ENCODE data around the gene WDFY2.
A peak's percentile ranks its signal among the peaks of the same experiment; 100 is the strongest.

Gene WDFY2

DNA sequence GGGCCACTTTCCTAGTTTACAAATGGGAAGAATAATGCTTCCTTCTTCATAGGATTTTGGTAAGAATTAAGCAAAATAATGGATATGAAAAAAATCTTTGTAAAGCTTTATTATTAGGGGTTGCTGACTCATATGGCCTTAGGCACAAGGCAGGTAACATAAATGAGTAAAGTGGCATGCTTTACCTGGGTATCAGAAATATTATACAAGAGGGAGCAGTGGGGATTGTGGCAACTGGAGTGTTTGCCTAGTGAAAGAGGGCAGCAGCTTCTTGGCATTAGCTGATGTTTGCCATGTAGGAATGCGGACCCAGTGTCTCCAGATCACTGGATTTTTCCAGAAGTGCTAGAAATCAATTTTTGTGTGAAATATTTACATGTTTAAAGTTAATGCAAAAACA, 19.5 kb downstream of the WDFY2 start:
- no peak for DNase-seq

- DNase-seq: no peak
Observed at GRCh38 chr13:51605698-51606097, 21.4 kb downstream of the WDFY2 start.

- no peak for DNase-seq
Observed at GRCh38 chr13:51607165-51607564, 22.9 kb downstream of the WDFY2 start.

DNA sequence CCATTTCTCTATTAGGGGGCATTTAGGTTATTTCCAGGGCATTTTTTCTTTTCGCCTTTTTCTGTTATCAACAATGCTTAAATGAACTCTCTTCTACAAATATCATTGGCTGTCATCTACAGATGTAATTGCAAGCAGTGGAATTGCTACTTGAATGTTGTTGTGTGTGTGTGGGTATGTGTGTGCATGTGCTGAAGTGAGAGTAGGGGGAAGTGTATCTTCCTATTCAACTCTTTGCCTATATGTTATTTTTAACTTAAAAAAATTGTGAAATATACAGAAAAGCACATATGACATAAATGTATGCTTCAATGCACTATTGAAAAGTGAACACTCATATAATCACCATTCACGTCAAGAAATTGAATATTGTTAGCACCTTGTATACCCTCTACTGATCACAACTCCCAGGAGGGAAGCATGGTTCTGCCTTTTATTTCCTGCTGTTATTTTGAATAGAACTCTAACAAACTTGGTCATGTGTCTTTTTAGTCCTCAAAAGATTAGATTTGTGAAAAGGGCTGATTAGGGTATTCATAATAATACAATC, 24.7 kb downstream of the WDFY2 start:
- no peak for DNase-seq

GRCh38 chr13:51612867-51613266, 28.6 kb downstream of the WDFY2 start:
- no peak for DNase-seq

GRCh38 chr13:51613535-51613934, 29.3 kb downstream of the WDFY2 start:
- peak in 1 of 3 experiments; percentile 18 for DNase-seq

DNA sequence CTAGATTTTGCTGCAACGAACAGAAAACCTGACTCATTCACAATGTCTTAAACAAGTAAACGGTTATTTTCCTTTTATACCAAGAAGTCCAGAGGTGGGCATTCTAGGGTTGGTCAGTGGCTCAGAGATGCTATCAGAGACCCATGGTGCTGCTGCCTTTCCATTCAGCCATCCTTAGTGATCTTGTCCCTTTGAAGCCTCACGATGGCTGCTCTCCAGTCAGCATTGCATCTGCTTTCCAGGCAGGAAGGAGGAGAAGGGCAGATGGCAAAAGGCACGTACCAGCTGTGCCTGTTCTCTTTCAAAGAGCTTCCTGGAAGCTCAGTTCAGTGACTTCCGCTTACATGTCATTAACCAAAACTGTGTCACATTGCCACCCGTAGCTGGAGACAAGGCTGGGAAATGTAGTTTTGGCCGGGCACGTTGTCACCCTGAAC, 30.1 kb downstream of the WDFY2 start:
- peak in 2 of 3 experiments; percentile 47 to 75 for DNase-seq

DNA sequence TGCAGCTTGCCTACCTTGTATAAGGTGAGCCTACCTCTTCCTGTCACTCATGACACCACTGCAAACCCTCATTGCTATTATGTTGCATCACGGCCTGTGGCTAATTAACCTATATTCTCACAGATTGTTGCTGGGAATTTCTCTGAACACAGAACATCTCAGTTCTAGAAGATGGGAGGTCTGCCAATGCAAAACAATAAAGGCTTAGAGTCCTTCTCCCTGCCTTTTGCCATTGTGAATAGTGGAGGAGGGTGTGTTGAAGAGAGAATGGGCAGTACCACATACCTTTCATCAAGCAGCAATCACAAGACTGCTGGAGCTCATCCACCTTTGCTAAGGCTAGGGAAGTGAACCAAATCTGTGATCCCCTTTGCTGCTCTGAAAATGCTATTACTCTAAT, 34.4 kb downstream of the WDFY2 start:
- peak in 2 of 3 experiments; percentile 15 to 53 for DNase-seq

DNA sequence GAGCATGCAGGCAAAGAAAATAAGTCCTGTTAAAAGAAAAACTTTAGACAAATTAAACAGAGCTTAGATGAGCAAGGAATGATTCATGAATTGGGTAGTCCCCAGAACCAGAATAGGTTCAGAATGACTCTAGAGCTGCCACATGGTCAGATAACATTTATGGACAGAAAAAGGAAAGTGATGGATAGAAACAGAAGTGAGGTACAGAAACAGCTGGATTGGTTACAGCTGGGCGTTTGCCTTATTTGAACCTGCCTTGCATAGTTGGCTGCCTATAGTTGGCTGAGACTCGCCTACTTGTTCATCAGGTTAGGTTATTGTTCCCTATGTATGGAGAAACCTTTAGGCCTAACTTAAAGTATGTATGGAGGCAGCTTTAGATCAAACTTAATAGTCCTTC, 35.4 kb downstream of the WDFY2 start:
- no peak for DNase-seq

- DNase-seq: no peak
Observed at GRCh38 chr13:51620165-51620983, 36.1 kb downstream of the WDFY2 start.

GRCh38 chr13:51621602-51622001, 37.3 kb downstream of the WDFY2 start:
- DNase-seq: no peak

- DNase-seq: no peak
Observed at GRCh38 chr13:51623473-51623872, 39.2 kb downstream of the WDFY2 start.

DNA sequence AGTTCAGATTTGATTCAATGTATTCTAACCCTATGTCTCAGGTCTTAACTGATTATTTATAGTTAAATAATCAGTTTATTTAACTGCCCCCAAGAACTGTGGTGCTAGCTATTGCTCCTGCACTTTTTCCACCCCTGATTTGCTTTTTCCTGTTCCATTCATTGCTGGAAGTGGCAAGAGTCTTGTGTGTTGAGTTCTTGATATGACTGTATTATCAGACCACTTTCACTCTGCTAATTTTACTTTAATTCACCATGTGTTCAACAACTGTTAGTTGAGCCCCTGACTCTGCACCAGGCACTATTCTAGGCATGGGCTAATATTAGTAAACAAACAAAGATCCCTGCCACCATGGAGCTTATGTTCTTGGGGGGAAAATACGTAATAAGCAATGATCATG, 39.9 kb downstream of the WDFY2 start:
- DNase-seq: no peak

- no peak for DNase-seq
Observed at GRCh38 chr13:51624695-51625345, 40.6 kb downstream of the WDFY2 start.

GRCh38 chr13:51625555-51626345, 41.5 kb downstream of the WDFY2 start:
- DNase-seq: no peak

DNA sequence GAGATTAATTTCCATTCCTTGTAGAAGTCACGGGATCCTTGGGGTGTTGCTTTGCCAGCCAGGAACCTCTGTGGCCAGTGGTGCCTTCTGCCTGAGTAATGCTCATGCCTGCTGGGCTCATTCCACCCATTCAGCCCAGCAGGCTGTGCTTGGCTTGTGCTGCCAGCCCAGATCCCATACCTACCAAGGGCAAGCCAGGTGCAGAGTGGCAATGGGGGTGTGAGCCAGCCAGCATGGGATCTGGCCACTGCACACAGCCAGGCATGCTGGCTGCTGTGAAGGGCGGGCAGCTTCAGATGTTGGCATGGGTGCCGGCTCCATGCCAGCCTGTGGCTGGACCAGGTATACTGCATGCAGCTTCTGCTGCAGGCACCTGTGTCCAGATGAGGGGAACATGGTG, 42.5 kb downstream of the WDFY2 start:
- DNase-seq: no peak

DNA sequence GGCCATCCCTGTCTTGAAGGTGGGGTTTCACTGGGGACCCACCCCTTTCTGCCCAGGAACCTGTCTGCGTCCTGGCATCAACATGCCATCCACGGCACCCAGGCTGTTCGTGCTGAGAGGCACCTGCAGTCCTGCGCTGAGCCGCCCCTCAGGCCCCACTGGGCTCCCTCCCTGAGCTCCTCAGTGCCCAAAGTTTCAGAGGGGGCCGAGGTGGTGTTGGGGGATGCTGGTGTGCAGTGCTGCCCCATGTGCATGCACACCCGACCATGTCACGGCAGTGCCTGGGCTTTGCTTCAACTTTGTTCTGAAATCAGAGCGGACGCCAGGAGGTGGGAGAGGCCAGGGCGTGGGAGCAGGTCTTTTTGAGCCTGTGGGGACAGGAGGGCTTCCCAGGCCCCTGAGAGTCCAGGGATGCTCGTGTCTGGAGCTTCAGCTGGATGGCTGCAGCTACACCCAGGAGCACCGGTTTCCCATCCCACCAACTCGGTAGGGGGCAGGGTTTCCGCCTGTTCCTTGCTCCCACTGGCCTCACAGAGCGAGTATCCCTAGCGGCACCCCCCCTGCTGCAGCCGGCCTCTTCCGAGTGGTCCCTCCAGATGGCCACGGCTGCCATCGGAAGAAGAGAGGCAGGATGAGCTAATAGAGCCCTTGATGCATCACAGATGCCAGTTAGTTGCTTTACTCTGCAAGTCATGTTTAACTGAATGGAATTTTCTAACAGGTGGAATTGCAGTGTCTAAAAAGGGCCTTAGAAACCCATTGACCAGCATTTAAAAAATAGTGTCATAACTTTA, 44.0 kb downstream of the WDFY2 start:
- no peak for DNase-seq

GRCh38 chr13:51629491-51630287, 45.4 kb downstream of the WDFY2 start:
- no peak for DNase-seq

DNA sequence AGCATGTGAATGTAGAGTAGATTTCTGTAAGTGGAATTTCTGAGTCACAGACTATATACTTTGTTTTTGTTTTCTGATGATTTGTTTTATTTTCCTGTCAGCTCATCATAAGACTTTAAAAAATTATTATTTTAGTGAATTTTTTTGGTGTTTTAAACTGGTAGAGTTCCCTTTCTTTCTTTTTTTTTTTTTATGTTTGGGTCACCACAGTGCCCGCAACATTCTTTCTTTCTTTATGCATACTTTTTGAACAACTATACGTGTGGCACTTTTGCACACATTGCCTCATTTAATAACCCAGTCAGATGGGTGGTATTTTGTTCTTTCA, 46.0 kb downstream of the WDFY2 start:
- DNase-seq: no peak

DNA sequence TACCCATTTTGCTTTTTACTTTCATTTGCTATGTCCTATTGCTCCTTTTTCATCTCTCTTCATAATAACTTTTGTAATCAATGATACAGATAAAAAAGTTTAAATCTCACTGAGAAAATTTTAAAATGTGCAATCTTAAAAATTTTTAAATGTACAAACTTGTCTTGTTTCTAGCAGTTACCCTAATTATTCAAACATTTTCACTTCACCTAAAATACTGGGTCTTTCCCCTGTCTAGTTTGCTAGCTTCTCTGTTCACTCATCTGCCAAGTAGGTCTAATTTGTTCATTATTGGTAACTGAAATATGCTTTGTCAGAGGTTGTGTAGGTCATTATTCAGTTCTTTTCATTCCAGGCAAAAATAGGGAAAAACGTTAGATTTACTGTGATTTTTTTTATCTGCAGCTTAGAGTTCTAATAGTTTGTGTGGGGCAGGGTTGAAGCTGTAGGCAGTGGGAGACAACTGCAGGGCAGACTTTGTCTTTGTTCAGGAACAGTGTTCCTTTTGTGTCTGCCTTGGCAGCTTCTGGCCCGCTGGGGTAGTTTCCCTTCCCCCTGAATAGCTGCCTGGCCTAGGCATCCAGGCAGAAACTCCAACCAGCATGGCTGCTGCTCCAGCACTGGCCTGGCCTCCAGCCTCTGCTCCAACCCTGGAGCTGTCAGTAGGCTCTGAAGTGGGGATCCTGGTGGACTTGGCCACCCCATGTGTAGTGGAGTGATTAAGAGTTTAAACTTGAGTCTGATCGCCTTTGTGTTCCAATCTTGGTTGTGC, 48.5 kb downstream of the WDFY2 start:
- DNase-seq: no peak

Measured in NCI-H1417 (cell line).